ENCODE results near the gene TACR2.
"Not testable (repeated sequence)": the region's sequence is repeated elsewhere in the genome, so short reads cannot be mapped to it uniquely, and the experiment has no call there.

TACR2 gene

GRCh38 chr10:69450395-69450794, 33.7 kb upstream of the TACR2 start:
- not testable (repeated sequence) for DNase-seq

- peak; percentile 79 for DNase-seq
Observed at GRCh38 chr10:69449841-69450240, 33.1 kb upstream of the TACR2 start.

GRCh38 chr10:69446650-69447151, 30.0 kb upstream of the TACR2 start:
- DNase-seq: no peak

GRCh38 chr10:69446229-69446628, 29.5 kb upstream of the TACR2 start:
- DNase-seq: no peak

GRCh38 chr10:69445041-69445440, 28.3 kb upstream of the TACR2 start:
- DNase-seq: no peak

GRCh38 chr10:69443354-69443753, 26.6 kb upstream of the TACR2 start:
- DNase-seq: no peak

- DNase-seq: peak; percentile 62
Observed at GRCh38 chr10:69439813-69440506, 23.2 kb upstream of the TACR2 start.

- DNase-seq: no peak
Observed at GRCh38 chr10:69439350-69439739, 22.6 kb upstream of the TACR2 start.

GRCh38 chr10:69438536-69439349, 22.0 kb upstream of the TACR2 start:
- no peak for DNase-seq

GRCh38 chr10:69437321-69438259, 20.9 kb upstream of the TACR2 start:
- no peak for DNase-seq

- DNase-seq: no peak
Observed at GRCh38 chr10:69435966-69436520, 19.3 kb upstream of the TACR2 start.

GRCh38 chr10:69434926-69435325, 18.2 kb upstream of the TACR2 start:
- DNase-seq: no peak

- no peak for DNase-seq
Observed at GRCh38 chr10:69434169-69434568, 17.5 kb upstream of the TACR2 start.

- no peak for DNase-seq
Observed at GRCh38 chr10:69428165-69428564, 11.4 kb upstream of the TACR2 start.

GRCh38 chr10:69426376-69426727, 9.6 kb upstream of the TACR2 start:
- DNase-seq: no peak

GRCh38 chr10:69425511-69426298, 9.0 kb upstream of the TACR2 start:
- DNase-seq: no peak

- DNase-seq: no peak
Observed at GRCh38 chr10:69425041-69425440, 8.3 kb upstream of the TACR2 start.

GRCh38 chr10:69422676-69423075, 6.0 kb upstream of the TACR2 start:
- no peak for DNase-seq

- DNase-seq: no peak
Observed at GRCh38 chr10:69421611-69422308, 5.0 kb upstream of the TACR2 start.

GRCh38 chr10:69419744-69420126, 3.0 kb upstream of the TACR2 start:
- DNase-seq: no peak

- DNase-seq: no peak
Observed at GRCh38 chr10:69419096-69419743, 2.5 kb upstream of the TACR2 start.

All from eye (tissue), 1 donor.